ENCODE measurements around the gene MAN1B1.

DNA sequence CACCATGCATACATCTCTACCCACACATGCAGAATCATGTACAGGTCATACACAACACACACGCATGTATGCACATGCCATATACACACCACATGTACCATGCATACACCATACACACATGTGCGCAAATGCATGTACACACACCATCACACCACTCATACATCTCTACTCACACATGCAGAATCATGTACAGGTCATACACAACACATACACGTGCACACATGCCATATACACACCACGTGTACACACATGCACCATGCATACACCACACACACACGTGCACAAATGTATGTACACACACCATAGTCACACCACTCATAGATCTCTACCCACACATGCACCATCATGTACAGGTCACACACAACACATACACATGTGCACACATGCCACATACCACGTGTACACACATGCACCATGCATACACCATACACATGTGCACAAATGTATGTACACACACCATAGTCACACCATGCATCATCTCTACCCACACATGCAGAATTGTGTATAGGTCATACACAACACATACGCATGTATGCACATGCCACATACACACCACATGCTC is 66.1 kb downstream of the MAN1B1 start:
- TF ChIP-seq CTCF (optimal IDR thresholded peaks at IDR 0.05 in 1 of 3, IDR thresholded peaks at IDR 0.05 in 1 of 3, conservative IDR thresholded peaks at IDR 0.05 in 1 of 3; ENCODE audit: extremely low read depth in 1 of 3, insufficient read depth in 2 of 3, low read length in 3 of 3) (no peak), EZH2 (IDR thresholded peaks at IDR 0.05; ENCODE audit: low read length) (no peak)

Measured in keratinocyte (primary cell).